Vagina (tissue), 2 donors: ENCODE measurements around the gene DGKE.

Source experiments
- POLR2A ChIP-seq, 2 donors: fragments of 450-650 bp; IDR thresholded peaks; one replicate each; pipeline ENCODE4 v1.6.1; 2017; ENCODE audit warnings: antibody characterized with exemption in 2 of 2, mild to moderate bottlenecking in 2 of 2, moderate library complexity in 2 of 2
- TF ChIP-seq, protein P1 (sequence below), 3 experiments: fragments of 450-650 bp in 2 of 3; fragments of 200-600 bp in 1 of 3; sonication (generic) in 1 of 3; IDR thresholded peaks; one replicate each; pipeline ENCODE4 v1.5.1; 2017 to 2019; ENCODE audit warnings: antibody characterized with exemption in 3 of 3, mild to moderate bottlenecking in 2 of 3, moderate library complexity in 2 of 3

- TF ChIP-seq, protein P1, sequence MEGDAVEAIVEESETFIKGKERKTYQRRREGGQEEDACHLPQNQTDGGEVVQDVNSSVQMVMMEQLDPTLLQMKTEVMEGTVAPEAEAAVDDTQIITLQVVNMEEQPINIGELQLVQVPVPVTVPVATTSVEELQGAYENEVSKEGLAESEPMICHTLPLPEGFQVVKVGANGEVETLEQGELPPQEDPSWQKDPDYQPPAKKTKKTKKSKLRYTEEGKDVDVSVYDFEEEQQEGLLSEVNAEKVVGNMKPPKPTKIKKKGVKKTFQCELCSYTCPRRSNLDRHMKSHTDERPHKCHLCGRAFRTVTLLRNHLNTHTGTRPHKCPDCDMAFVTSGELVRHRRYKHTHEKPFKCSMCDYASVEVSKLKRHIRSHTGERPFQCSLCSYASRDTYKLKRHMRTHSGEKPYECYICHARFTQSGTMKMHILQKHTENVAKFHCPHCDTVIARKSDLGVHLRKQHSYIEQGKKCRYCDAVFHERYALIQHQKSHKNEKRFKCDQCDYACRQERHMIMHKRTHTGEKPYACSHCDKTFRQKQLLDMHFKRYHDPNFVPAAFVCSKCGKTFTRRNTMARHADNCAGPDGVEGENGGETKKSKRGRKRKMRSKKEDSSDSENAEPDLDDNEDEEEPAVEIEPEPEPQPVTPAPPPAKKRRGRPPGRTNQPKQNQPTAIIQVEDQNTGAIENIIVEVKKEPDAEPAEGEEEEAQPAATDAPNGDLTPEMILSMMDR (IDR thresholded peaks at IDR 0.05): no peak
- TF ChIP-seq POLR2A (IDR thresholded peaks at IDR 0.05): no peak
These were observed 83.8 kb downstream of the DGKE start for GRCh38 chr17:56917559-56918296.
